Nephron progenitor cell (in vitro differentiated cells): Measurements from ENCODE around the gene GINS2.

Source experiments
- DNase-seq: peaks from one replicate; pipeline ENCODE4 v3.0.0; 2021
- H3K27ac Mint-ChIP-seq: 2 replicates; pipeline ENCODE4 v1.8.0; 2021; ENCODE audit warnings: mild to moderate bottlenecking, moderate library complexity, mixed read lengths
- H3K27me3 Mint-ChIP-seq: 2 replicates; pipeline ENCODE4 v1.8.0; 2021; ENCODE audit warnings: mild to moderate bottlenecking, low read depth, mixed read lengths; ENCODE audit not compliant: poor library complexity
- H3K36me3 Mint-ChIP-seq: 2 replicates; pipeline ENCODE4 v1.8.0; 2021; ENCODE audit warnings: low read depth, mixed read lengths
- H3K4me1 Mint-ChIP-seq: 2 replicates; pipeline ENCODE4 v1.8.0; 2021; ENCODE audit warnings: mixed read lengths
- H3K4me3 Mint-ChIP-seq: 2 replicates; pipeline ENCODE4 v1.8.0; 2021; ENCODE audit warnings: mild to moderate bottlenecking, moderate library complexity, mixed read lengths
- H3K9me3 Mint-ChIP-seq: 2 replicates; pipeline ENCODE4 v1.8.0; 2021; ENCODE audit warnings: mild to moderate bottlenecking, moderate library complexity, mixed read lengths
- CTCF ChIP-seq: fragments of 200-600 bp; sonication (generic); IDR thresholded peaks from 2 replicates; pipeline ENCODE4 v1.5.0; 2021; ENCODE audit warnings: antibody characterized with exemption

GINS2 gene

GRCh38 chr16:85733839-85734170 lies 45.1 kb upstream of the GINS2 start:
- H3K27ac Mint-ChIP-seq: no peak overlapping the region
- no peak overlapping the region for H3K4me3 Mint-ChIP-seq
- H3K36me3 Mint-ChIP-seq: no peaks in the 10 kb centered on the region
- H3K4me1 Mint-ChIP-seq: peaks cover 18% of the 10 kb centered on the region
- no peak for TF ChIP-seq CTCF
- no peaks in the 10 kb centered on the region for H3K9me3 Mint-ChIP-seq
- peaks cover 19% of the 10 kb centered on the region for H3K27me3 Mint-ChIP-seq
- DNase-seq: peak; percentile 68

GRCh38 chr16:85733155-85733838 lies 44.5 kb upstream of the GINS2 start:
- H3K27ac Mint-ChIP-seq: no peak overlapping the region
- no peaks in the 10 kb centered on the region for H3K9me3 Mint-ChIP-seq
- no peak for DNase-seq
- H3K27me3 Mint-ChIP-seq: peaks cover 19% of the 10 kb centered on the region
- no peak overlapping the region for H3K4me3 Mint-ChIP-seq
- peaks cover 18% of the 10 kb centered on the region for H3K4me1 Mint-ChIP-seq
- H3K36me3 Mint-ChIP-seq: no peaks in the 10 kb centered on the region
- no peak for TF ChIP-seq CTCF

GRCh38 chr16:85731179-85731578 lies 42.4 kb upstream of the GINS2 start:
- no peak overlapping the region for H3K4me3 Mint-ChIP-seq
- H3K27me3 Mint-ChIP-seq: peaks cover 32% of the 10 kb centered on the region
- H3K36me3 Mint-ChIP-seq: no peaks in the 10 kb centered on the region
- no peak for DNase-seq
- H3K9me3 Mint-ChIP-seq: peaks cover under 1% of the 10 kb centered on the region
- peaks cover 17% of the 10 kb centered on the region for H3K4me1 Mint-ChIP-seq
- no peak overlapping the region for H3K27ac Mint-ChIP-seq
- no peak for TF ChIP-seq CTCF

GRCh38 chr16:85730186-85730465 lies 41.4 kb upstream of the GINS2 start:
- no peaks in the 10 kb centered on the region for H3K36me3 Mint-ChIP-seq
- no peak overlapping the region for H3K27ac Mint-ChIP-seq
- peaks cover 6% of the 10 kb centered on the region for H3K4me1 Mint-ChIP-seq
- no peak for TF ChIP-seq CTCF
- no peak overlapping the region for H3K4me3 Mint-ChIP-seq
- DNase-seq: no peak
- H3K27me3 Mint-ChIP-seq: peaks cover 38% of the 10 kb centered on the region
- peaks cover 5% of the 10 kb centered on the region for H3K9me3 Mint-ChIP-seq

- TF ChIP-seq CTCF: no peak
- no peak overlapping the region for H3K4me3 Mint-ChIP-seq
- H3K36me3 Mint-ChIP-seq: no peaks in the 10 kb centered on the region
- no peak for DNase-seq
- H3K27ac Mint-ChIP-seq: no peak overlapping the region
- peaks cover 5% of the 10 kb centered on the region for H3K9me3 Mint-ChIP-seq
- peaks cover 40% of the 10 kb centered on the region for H3K27me3 Mint-ChIP-seq
- H3K4me1 Mint-ChIP-seq: peaks cover 5% of the 10 kb centered on the region
These were observed 40.9 kb upstream of the GINS2 start for GRCh38 chr16:85729452-85730185.

GRCh38 chr16:85728879-85729278 lies 40.1 kb upstream of the GINS2 start:
- no peak for TF ChIP-seq CTCF
- Mint-ChIP-seq H3K36me3 (no peaks in the 10 kb centered on the region), H3K27ac (no peak overlapping the region), H3K9me3 (peaks cover 5% of the 10 kb centered on the region), H3K27me3 (peaks cover 47% of the 10 kb centered on the region), H3K4me3 (no peak overlapping the region), H3K4me1 (peaks cover 5% of the 10 kb centered on the region)
- DNase-seq: no peak
